ENCODE results near the gene SNCB.
"Not testable (repeated sequence)": the region's sequence is repeated elsewhere in the genome, so short reads cannot be mapped to it uniquely, and the experiment has no call there.

SNCB gene

DNA sequence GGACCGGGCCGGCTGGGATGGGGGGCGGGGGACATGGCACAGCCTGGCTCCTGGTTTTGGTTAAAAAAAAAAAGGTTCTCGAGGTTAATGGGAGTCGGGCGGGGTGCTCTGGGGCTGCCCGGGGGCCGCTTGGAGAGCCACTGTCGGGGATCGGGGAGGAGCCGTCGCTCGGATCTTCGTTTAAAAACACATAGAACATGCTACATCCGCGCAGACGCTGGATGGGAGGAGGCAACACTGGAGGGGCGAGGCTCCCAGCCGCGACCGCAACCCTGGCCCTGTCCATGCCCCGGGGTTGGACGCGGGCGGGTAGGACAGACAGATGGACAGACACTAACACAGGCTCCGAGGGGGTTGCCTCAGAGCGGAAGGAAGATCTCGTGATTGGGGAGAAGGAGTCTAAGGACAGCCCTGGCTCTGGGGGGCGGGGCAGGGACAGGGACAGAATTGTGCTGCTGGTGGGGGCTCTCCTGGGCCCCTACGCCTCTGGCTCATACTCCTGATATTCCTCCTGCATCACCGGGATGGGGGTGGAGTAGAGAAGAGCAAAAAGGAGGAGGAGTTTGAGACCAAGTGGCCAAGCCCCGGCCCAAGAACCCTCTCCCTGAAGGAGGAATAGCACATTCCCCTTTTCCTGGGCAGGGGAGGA is 9.9 kb downstream of the SNCB start:
- no peak for DNase-seq

DNA sequence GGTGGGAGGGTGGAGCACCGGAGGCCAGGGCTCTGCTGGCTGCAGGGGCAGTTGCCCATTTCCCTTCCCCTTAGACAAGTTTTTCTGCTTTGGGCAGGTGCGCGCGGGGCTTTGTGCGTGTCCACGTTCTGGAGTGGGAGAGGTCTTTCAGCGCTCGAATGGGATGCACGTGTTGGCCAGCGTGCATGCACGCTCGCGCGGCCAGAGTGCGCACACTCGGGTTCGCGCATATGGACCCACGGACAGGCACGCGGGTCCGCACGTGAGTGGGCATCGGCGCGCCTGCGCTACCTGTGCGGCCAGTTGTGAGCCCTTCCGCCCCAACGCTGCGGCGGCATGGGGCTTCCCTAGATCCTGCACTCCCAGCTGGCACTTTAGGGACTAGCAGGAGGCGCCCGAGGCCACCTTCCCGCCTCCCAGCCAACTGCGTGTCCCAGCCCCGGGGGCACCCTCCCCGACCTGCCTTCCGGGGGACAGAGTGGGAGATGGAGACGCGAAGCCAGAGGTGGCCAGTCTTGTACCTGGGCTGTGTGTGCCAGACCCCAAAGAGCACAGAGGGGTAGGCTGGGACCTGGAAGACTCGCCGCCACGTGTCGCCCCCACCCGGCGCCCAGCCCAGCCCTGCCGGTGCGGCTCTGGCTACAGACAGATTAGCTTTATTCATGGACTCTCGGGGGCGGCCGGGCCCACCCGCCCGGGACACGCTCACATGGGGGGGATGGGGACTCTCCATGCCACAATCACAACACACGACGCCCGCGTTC is 10.6 kb downstream of the SNCB start:
- no peak for DNase-seq

DNA sequence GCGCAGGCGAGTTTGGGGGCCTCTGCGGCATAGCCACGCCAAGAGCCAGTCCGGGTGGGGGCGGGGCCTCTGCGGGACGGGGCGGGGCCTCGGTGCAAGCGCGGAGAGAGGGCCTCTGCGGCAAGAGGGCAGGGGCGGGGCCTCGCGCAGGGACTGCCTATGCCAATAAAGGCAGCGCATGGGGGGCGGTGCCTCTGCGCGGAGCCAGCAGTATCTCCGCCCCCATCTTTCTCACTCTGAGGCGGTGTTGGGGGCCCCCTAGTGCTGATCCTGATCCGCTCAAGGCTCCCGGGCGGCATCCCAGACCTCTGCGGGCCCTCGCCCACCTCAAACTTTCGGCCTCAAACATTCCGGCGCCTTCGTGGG is 11.1 kb downstream of the SNCB start:
- DNase-seq, result peak; percentile 91

DNA sequence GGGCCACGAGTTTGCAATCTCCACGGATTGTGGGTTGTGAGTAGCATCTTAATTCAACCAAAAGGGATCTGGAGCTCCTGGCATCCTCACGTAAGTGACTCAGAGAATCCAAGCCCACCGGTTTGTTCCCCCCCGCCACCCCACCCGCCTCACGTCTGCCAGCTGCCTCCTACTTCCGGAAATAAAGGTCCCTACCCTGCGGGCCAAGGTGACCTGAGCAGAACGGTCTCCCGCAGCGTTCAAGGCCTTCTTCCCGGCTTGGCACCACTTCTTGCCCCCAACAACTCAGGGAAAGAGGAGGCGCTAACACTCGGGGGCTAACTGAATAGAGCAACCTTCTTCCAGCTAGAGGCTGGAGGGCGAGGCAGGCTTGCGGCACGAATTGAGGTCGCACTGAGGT is 11.6 kb downstream of the SNCB start:
- no peak for DNase-seq

DNA sequence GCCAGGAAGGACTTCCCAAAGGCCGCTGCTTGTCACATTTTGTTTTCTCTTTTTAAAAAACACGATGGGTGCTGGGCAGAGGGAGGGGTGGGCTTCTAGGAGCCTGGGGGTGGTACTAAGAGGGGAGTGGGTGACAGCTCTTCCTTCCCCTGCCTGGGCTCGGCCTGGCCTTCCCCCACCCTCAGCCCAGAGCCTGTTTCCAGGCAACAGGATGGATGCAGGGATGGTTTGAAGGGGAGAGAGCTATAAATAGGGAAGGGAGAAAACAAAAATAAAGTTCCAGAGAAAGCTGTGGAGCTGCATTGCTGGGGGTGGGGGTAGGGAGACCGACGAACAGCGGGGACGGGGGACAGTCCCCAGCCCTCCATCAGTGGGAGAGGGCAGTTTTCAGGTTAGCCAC is 13.8 kb downstream of the SNCB start:
- DNase-seq, result no peak

DNA sequence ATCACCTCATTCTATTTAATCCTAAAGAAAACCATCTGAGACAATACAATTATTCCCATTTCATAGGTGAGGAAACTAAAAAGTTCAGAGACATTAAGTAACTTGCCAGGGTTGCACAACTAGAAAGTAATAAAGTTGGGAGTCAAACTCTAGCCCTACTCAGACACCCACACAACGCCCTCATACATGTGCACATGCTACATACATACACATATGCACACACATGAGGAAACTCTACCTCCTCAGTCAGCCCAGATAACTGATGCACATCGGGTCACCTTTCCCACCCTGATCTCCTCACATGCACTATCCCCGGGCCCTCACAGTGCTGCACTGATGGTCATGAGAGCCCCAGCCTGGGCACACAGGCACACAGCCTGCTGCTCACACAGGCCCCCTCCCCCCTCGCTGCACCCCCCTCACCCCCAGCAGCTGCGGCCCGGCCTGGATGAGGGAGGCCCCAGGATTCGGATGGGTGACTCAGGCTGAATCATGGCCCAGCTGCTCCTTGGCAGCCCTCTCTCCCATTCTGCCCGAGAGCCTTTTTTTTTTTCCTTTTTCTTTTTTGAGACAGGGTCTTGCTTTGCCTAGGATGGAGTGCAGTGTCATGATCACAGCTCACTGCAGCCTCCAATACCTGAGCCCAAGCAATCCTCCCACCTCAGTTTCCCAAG is 15.4 kb downstream of the SNCB start:
- no peak for DNase-seq

DNA sequence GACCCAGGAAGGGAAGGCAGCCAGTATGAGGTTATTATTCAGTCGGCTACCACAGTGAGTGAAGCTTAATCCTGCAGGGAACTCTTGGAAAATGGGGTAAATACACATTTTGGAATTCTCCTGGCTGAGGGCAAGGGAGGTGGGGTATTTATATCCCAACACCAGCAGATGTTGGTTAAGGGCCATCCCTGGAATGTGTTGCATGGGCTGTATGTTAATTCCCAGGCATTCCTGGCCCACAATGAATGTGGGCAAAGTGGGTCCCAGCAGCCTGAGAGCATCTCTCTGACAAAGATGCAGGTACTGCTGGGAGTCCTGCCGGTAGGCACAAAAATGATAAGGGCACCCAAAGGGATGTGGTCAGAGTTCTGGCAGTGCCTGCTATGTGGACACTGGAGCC is 17.5 kb downstream of the SNCB start:
- DNase-seq, result no peak

DNA sequence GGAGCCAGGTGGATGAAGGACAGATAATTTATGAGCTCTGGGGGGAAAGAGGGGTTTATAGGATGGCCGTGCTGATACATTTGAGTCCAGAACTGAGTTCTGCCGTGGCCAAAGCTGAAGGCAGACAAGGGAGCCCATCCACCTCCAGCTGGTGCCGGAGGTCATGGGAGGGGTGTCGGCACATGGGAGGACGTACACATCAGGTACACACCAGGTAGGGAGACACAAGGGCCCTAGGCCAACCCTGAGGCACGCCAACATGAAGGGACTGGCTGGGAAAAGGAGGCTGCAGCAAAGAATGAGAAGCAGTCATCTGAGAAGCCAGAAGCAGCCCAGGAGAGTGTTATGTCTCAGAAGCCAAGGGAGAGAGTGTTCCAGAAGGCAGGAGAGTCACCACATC is 18.3 kb downstream of the SNCB start:
- DNase-seq, result no peak

DNA sequence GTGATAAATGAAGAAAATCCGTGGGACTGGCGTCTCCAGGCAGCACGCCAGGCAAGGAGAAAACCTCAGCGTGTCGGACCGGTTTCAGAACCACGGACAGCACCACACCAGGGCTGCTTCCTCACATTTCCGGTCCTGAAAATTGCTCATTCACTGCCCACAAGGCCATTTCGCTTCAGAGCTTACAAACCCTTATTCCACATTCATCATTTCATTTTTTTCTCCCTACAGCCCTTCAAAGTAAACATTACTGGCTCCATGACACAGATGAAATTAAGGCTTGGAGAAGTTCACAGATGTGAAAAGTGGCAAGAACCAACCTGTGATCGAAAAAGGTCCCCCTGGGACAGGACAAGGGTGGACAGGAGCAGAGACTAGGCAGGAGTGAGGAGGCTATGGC is 18.9 kb downstream of the SNCB start:
- peak; percentile 28 for DNase-seq

DNA sequence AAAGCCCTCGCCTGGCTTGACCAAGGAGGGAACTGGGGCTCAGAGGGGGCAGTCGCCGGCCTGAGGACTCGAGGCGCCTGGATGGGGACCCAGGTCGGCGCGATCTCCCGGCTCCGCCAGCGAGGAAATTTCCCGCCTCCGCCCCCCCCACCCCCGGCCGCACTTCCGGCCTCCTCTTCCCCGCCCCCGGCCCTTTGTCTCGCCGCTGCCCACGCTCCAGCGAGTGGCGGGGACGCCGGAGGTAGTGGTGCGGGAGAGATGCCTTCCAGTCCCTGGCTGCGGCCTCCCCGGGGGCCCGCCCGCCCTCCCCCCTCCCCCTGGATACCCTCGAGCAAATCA is 19.9 kb downstream of the SNCB start:
- no peak for DNase-seq

DNA sequence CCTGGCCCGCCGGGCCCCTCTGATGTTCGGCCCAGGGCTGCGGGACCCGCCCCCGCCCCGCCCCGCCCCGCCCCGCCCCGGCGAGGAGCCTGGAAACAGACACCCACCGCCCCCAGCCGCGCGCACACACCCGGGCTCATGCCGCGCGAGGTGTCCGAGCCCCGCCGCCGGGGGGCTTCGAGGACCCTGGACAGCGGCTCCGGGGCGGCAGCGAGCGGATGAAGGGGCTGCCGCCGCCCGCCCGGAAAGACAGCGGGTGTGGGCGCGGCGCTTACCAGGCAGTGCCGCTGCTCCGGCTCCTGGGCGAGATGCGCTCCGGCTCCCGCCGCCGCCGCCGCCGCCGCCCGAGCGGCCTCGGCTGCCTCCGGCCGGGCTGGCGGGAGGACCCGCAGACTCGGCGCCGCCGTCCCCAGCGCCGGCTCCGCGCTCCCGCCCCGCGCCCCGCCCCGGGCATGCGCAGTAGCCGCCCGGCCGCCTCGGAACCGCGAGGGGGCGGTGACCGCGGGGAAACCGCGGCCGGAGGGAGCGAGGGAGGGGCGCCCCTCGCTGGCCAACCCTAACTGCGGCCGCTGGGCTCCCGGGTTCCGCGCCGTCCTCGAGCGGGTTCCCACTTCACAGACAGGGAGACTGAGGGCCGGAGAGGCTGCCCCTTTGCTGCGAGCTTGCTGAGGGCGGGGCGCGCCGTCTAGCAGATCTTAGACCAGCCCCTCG is 20.5 kb downstream of the SNCB start, which contains the start of gene GPRIN1:
GPRIN1 (minus strand) TSS at position 433 of the 711 bp plus-strand sequence. CDS start 10,322 bp downstream, outside the sequence.
- DNase-seq, result peak; percentile 39

DNA sequence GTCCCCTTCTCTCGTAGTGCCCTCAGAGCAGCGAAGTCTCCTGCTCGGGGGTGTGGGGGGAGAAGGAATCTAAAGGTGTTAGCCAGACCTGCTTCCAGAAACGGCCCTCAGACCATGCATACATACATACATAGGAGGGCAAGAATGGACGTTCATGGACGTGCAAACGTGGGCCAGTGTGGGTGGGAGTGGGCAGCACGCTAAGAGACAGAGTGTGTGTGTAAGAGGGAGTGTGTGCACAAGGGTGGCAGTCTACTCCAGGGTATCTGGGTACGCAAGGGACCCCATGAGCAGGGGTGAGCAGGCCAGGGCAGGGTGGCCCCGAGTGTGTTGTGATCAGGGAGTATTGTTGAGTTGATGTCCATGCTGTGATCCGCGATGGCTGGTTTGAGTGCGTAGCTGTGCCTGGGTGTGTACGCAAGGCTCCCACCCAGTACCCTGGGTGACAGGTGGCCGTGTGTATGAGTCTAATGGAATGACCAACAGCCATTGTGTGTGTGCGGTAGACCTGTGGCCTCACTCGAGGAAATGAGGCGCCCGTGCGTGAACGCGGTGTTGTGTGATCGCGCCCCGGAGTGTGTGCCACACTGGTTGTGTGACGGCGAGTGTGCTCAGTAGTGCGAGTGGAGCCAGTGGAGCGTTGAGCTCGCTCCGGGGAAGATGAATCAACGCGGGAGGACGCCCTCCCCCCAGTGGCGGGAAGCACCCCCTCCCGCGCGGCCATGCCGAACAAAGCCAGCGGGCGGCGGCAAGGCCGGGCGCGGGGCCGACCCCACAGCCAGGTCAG is 21.2 kb downstream of the SNCB start:
- DNase-seq, result no peak

DNA sequence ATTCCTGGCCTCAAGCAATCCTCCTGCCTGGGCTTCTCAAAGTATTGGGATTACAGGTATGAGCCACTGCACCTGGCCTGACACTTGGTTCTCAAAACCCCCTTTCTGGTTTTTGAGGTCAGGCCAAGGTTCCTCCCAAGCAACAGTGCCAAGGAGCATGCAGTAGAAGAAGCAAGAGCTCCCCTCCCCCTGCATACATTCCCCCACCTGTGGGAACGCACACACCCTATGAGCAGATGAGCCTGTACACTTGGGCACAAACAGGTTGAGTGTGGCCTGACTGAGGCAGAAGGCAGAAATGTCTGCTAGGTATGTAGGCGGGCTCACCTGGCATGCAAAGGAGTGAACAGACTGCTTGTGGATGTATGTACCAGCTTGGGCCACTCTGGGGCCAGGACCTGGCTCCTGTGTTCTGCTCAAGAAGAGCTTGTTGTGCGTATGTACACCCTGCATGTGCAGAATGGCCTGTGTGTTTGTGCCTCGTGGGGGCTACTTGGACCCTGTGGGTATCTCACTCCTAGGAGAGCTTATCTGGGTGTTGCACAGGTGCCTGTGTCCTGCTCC is 22.1 kb downstream of the SNCB start:
- DNase-seq, result no peak

DNA sequence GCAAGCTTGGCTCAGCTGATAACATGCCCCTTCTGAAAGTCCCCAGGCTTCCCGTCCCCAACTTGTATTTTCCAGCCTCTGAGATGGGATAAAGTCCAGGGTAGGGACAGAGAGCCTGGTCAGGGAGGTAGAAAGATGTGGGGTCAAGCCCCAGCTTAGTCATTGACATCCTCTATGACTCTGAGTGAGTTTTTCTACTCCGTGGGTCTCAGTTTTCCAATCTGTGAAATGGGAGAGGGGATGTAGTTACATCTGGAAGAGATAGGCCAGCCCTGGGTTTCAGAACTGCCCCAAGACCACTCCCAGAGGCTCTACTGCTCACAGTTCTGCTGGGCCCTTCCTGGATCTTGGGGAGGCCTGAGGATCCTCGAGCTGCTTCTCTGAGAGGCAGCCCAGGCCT is 23.5 kb downstream of the SNCB start:
- no peak for DNase-seq

DNA sequence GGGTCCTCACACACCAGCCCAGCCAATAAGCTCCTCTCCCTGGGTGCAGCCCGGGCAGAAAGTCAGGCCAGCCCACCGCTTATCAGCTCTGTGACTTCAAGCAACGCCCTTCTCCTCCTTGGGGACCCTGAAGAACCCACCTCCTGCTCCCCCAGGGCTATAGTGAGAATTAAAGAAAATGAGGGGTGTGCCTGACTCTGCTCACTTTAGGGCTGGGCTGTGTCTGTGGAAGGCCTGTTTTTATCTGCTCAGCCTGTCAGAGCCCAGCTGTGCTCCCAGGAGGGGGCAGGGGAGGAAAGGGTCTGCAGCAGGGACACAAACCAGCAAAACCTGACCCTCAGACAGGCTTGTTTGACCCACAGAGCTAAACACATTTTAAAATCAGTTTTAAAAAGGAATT is 24.3 kb downstream of the SNCB start:
- DNase-seq, result no peak

DNA sequence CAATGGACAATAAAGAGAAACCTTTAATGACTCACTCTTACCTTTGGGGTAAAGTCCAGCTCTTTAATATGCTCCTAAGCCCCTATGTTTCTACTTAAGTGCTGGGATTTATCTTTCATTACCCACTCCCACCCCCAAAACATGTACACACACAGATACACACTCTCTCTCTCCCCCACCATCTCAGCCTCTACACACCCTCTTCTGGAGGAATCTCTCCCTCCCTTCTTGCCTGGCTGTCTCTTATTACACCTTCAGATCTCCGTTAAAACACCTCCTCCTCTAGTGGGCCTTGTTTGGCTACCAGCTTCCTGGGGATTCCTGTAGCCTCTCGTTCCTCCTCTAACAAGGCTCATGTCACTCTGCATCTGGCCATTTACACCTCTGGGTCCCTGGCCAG is 27.2 kb downstream of the SNCB start:
- no peak for DNase-seq

DNA sequence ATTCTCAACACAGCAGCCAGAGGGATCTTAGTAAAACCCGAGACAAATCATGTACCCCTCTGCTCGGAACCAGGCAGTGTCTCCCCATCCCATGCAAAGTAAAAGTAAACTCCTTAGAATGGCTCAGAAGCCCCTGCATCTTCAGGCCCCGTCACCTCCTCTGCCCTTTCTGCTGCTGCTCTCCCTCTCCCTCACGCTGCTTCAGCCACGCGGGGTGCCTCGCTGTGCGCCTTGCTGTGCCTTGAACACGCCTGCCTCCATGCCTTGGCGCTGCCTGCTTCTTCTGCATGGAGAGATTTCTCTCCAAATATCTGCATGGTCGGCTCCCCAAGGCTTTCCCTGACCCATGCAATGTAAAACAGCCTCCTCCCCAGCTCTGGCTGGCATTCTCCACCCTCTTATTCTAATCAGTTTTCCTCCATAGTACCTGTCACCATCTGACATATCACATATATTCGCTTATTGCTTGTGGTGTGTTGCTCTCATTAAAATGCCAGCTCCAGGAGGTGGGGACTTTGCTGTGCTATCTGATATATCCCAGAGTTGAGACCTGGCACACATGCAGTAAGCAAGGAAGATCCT is 28.3 kb downstream of the SNCB start:
- no peak for DNase-seq

DNA sequence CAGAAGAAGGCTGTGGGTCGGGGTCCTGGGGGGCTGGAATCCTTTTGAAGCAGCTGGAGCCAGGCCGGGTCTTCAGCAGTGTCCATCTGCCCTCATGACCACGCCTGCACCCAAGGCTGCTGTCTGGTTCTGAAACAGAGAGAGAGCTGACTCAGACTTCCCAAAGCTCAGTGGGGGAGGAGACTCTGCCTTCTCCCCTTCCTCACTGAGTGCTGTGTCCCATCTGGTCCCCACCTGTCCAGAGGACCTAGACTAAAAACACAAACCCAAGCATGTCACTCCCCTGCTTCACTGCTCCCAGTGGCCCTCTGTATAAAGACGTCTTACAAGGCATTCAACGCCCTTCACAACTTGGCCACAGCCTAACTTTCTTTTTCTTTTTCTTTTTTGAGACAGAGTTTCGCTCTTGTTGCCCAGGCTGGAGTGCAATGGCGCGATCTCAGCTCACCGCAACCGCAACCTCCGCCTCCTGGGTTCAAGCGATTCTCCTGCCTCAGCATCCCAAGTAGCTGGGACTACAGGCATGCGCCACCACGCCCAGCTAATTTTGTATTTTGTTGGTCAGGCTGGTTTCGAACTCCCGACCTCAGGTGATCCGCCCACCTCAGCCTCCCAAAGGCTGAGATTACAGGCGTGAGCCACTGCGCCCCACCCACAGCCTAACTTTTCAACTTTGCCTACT is 30.4 kb downstream of the SNCB start:
- not testable (repeated sequence) for DNase-seq

DNA sequence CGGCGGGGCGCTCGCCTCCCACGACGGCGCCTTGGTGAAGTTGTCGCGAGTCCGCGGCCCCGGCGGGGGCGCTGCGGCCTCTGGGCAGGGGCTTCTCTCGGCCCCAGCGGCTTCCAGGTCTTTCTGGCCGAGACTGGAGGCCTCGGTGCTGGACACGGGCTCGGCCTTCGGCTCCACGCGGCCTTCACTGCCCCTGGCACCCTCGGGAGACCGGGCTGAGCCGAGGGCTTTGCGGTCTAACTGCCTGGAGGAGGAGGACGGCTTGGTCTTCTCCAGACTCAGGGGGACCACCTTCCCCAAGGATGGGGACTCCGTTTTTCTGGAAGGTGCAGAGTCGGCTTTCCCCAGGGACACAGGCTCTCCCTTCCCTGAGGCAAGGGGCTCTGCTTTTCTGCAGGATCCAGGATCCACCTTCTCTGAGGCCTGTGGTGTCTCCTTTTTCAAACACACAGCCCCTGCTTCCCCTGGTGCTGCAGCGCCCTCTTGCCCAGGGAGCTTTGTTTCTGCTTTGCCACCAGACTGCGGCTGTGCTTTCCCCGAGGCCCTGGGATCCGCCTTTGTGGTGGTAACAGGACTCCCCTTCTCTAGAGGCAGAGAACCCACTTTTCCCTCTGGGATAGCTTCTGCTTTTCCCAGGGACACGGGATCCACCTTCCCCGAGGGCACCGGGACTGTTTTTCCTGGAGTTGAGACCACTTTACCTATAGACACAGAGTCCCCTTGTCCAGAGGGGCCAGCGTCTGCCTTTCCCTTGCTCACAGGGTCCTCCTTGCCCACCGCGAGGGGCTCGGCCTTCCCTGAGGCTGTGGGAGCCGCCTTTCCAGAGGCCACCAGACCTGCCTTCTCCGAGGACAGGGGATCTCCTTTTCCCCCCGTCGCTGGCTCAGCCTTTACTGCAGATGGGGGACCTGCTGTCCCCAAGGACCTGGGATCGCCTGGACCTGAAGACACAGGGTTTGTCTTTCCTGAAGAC is 32.6 kb downstream of the SNCB start:
- DNase-seq, result no peak
